Prostate gland (tissue), 2 donors: ENCODE measurements around the gene PER1.

Experiments
- CTCF ChIP-seq, 4 experiments: fragments of 200-600 bp in 2 of 4; fragments of 450-650 bp in 2 of 4; sonication (generic) in 2 of 4; IDR thresholded peaks; 1 replicate in 3 of 4; 2 replicates in 1 of 4; pipeline ENCODE4 v1.5.1; 2016 to 2019; ENCODE audit warnings: antibody characterized with exemption in 4 of 4, mild to moderate bottlenecking in 2 of 4, moderate library complexity in 2 of 4
- POLR2A ChIP-seq: fragments of 450-650 bp; IDR thresholded peaks from one replicate; pipeline ENCODE4 v1.6.1; 2016; ENCODE audit warnings: antibody characterized with exemption, mild to moderate bottlenecking

- TF ChIP-seq CTCF (IDR thresholded peaks at IDR 0.05): no peak
- TF ChIP-seq POLR2A: no peak
Observed at GRCh38 chr17:8133399-8133798, 18.8 kb downstream of the PER1 start.
